Measurements from ENCODE around the gene ANKFY1.

DNA sequence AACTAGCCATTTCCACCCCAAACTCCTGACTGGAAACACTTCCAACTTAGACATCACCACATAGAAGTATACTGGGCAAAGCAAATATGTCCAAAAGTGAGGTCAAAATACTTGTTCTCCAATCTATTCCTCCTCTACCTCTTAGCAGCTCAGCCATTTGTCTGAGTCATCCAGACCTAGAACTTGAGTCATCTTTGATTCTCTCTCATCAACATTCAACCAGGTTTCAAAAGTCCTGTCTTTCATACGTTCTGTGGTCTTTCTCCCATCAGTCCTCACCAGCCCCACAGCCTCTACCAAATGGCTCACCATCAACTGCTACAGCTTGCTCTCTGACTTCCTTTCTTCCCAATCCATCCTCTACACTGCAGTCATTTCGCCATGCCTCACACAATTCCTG lies 6.8 kb downstream of the ANKFY1 start:
- TF ChIP-seq, protein P1, sequence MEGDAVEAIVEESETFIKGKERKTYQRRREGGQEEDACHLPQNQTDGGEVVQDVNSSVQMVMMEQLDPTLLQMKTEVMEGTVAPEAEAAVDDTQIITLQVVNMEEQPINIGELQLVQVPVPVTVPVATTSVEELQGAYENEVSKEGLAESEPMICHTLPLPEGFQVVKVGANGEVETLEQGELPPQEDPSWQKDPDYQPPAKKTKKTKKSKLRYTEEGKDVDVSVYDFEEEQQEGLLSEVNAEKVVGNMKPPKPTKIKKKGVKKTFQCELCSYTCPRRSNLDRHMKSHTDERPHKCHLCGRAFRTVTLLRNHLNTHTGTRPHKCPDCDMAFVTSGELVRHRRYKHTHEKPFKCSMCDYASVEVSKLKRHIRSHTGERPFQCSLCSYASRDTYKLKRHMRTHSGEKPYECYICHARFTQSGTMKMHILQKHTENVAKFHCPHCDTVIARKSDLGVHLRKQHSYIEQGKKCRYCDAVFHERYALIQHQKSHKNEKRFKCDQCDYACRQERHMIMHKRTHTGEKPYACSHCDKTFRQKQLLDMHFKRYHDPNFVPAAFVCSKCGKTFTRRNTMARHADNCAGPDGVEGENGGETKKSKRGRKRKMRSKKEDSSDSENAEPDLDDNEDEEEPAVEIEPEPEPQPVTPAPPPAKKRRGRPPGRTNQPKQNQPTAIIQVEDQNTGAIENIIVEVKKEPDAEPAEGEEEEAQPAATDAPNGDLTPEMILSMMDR (IDR thresholded peaks at IDR 0.05) = no peak
- TF ChIP-seq POLR2A (IDR thresholded peaks at IDR 0.05) = no peak
